HG02571 (cell line): ENCODE data around the gene RNF152.

Source experiments
- ATAC-seq: cut with Tn5 transposase; IDR thresholded peaks from one replicate; pipeline ENCODE4 v1.9.1; 2021; ENCODE audit warnings: mild to moderate bottlenecking, moderate library complexity; ENCODE audit not compliant: unreplicated experiment

Gene RNF152

GRCh38 chr18:61761875-61762274, 130.9 kb downstream of the RNF152 start:
- ATAC-seq, result no peak
